HG03432 (cell line): ENCODE results near the gene PPP5C.

Experiments
- ATAC-seq: cut with Tn5 transposase; IDR thresholded peaks from one replicate; pipeline ENCODE4 v1.9.1; 2021; ENCODE audit warnings: mild to moderate bottlenecking, moderate library complexity; ENCODE audit not compliant: unreplicated experiment

PPP5C gene

DNA sequence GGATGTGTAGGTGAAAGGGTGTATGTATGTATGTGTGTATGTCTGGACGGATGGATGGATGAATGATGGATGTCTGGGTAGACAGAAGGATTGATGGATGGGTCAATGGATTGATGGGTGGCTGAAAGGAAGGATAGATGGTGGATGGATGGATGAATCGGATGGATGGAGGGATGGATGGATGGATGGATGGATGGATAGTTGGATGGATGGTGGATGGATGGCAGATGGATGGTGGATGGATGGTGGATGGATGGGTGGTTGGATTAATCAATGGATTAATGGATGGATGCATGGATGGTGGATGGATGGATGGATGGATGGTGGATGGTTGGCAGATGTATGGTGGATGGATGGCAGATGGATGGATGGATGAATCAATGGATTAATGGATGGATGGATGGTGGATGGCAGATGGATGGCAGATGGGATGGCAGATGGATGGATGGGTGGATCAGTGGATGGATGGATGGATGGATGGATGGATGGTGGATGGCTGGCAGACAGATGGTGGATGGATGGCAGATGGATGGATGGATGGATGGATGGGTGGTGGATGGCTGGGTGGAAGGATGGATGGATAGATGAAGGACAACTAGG, 16.5 kb upstream of the PPP5C start:
- ATAC-seq: no peak

DNA sequence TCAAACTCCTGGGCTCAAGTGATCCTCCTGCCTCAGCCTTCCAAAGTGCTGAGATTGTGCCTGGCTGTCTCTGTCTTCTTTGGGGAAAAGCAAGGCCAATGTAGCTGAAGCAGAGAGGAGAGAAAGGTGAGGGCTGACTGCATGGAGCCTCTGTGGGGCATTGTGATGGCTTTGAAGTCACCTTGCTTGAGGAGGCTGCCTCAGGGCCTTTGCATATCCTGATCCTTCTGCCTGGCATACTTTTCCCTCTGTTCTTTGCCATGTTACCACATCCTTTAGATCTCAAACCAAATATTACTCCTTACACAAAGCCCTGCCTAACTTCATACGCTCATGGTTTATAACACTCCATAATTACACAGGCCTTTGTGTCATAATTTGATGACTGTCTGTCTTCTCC, 9.4 kb upstream of the PPP5C start:
- ATAC-seq: no peak

DNA sequence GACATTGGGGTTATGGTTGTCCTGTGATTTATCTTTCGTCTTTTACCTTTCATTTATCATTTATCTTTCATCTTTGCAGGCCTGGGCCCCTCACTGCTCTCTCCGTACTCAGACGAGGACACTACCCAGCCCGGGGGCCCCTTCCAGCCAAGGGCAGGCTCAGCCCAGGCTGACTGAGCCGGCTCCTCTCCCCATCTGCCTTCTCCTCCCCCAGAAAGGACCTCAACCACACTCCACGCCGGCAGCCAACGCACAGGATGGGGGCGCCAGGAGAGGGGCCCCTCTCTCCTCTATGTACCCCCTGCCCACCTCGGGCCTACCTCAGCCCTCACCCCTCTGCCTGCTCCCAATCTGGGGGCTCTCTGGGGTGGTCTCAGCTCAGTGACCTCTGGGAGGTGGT, 7.4 kb upstream of the PPP5C start:
- no peak for ATAC-seq

DNA sequence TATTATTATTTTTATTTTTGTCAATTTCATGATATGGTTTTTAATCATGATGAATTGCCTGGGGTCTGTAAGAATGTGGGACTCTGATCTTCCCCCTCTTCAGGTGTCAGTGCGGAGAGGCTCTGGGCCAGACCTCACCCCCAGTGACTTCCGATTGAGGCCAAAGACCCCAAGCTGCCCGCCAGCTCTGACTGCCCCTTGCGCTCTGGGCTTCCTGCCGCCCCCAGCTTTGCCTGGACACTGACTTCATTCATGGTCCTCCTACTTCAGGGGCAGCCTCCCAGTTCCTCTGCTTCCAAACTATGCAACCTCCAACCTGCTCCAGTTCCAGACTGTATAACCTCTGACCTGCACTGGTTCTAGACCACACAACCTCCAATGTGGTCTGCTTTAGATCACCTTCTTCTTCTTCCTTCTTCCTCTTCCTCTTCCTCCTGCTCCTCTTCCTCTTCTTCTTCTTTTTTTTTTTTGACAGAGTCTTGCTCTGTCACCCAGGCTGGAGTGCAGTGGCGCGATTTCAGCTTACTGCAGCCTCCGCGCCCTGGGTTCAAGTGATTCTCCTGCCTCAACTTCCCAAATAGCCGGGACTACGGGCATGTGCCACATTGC, 6.7 kb upstream of the PPP5C start:
- ATAC-seq: no peak

DNA sequence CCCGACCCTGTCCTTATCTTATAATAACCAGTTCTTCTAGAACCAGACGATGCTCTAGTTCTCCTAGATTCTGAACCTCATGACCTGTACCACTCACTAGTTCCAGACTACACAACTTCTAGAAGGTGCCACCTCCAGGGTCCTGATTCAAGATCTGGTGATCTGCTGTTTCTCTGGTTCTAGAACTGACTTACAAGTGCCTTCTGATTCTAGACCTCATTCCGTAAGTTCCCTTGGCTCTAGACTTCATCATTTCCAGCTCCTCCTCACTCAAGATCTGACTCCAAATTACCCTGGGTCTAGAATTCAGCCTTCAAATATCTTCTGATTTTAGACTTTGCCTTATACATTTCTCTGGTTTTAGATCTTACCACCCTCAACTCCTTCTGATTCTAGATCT, 5.0 kb upstream of the PPP5C start:
- no peak for ATAC-seq

DNA sequence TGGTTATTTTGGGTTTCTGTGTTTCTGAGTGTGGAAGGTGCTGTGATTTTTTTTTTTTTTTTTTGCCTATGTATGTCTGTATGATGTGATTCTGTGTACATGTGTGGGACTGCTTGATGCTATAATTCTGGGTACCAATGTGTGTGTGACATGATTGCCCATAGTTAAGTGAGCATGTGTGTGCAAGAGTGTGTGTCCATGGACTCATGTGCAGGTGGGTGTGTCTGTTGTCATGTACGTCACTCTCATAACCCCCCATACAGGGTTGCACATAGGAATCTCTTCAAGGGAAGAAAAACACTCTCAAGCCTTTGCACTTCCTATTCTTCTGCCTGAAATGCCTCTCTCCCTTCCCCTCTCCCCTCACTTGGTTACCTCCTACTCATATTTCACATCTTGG, 2.5 kb upstream of the PPP5C start:
- no peak for ATAC-seq

DNA sequence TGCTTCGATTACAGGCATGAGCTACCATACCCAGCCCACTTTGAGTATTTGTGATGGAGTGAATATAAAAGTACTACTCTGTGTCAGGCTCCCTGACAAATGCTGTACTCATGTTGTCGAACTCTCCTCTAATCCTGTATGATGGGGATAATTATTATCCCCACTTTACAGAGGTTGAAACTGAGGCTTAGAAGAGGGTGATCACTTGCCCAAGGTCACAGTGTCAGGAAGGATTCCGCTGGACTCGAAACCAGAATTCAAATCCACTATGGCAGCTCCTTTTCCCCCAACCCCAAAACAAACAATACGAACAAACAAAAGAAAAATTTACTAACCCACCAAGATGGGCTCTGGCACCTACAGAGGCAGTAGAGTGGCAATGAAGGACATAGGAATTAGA, 1.7 kb upstream of the PPP5C start:
- no peak for ATAC-seq

DNA sequence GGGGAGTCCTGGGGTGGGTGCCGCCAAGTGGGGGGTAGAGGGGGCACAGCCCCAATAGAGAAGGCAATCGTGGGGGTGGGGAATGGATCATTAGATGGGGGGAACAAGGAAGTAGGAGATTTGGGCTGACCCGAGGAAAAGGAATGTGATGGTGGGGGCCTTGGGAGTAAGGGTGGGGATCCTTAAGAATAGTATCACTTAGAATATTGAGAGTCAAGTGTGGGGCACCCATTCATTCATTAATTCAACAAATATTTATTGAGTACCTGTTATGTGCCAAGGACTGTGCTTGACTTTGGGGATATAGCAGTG, 641 bp downstream of the PPP5C start:
- ATAC-seq: no peak

DNA sequence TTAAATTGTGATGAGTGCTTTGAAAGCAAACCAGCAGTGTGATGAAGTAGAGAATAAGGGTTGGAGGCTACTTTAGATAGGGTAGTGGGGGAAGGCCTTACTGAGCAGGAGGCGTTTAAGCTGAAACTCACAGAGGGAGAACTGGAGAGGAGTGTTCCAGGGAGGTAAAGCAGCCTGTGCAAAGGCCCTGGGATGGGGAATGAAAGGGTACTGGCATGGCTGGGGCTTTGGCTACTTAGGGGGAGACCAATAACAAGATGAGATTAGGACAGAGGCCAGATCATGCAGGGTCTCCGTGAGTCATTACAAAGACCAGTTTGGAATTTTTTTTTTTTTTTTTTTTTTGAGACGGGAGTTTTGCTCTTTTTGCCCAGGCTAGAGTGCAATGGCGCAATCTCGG, 1.1 kb downstream of the PPP5C start:
- ATAC-seq: no peak

DNA sequence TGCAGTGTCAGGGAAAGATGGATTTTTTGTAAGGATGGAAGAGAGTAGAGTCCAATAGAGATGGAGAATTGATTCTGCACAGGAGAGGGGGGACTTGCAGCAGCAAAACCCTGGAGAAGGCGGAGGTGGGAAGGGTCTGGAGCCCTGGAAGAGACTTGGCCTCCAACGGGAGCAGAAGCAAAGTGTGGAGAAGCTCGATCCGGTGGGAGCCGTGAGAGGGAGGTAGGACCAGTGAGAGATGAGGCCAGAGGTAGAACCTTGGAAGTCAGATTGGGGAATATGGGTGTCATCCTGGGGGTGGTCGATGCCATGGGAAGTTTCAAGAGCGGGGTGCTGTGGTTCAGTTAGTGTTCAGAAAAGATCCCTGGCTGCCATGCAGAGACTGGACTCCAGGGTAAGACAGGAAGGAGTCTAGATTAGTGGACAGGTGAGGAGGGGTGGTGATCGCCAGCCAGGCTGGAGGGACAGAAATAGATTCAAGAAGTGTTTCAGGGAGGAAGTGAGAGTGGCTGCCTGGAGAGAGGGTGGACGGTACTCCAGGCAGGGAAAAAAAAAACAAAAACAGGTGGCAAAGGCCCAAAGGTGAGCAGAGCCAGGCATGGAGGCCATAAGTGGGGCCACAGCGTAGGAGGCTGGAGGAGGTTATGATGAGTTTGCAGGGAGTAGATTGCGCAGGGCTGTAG, 2.6 kb downstream of the PPP5C start:
- ATAC-seq: no peak

DNA sequence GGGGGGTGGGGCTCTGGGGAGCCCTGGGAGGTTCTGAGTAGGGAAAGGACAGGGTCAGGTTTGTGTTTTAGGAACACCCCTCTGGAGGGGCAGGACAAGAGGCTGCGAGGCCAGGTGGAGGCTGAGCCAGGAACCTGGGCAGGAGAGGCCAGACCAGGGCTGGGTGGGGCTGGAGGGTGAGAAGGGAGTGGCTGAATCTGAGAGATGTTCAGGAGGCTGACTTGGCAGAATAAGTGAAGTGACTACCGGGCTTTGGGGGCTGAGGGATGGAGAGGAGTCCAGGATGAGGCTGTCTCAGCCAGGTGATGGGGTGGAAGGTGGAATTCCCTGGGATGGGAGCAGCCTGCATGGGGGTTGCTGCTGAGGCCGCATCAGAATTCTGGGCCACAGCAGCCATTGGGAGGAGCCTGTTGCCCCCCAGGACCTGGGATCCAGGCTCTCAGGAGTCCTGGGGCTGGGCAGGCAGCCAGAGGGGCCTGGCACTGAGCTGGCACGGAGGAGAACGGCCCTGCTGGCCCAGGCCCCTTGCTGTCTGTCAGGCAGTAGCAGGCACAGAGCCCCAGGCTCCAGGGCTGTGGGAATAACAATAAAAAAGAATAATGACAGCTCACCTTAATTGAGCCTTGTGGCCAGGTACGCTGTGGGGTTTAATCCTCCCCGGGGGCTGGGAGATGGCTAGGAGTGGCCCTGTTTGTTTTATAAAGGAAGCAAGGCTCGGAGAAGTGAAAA, 3.3 kb downstream of the PPP5C start:
- ATAC-seq: no peak

DNA sequence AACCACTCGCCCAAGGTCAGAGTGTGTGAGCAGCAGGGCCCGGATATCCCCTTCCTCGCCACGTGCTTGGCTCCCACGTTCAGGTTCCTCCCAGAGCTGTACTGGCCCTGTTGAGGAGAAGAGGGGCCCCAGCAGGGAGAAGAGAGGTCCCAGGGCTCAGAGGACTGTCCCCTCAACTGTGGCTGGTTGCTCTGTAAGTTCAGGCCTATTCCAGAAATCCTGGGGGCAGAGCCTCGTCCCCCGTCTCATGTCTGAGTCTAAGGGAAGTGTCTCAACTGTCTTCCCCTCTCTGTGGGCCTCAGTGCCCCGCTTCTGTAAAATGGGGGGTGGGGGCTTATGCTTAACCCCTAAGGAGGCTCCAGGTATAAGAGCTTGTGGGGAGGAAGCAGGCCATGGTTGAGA, 3.9 kb downstream of the PPP5C start:
- ATAC-seq: no peak

DNA sequence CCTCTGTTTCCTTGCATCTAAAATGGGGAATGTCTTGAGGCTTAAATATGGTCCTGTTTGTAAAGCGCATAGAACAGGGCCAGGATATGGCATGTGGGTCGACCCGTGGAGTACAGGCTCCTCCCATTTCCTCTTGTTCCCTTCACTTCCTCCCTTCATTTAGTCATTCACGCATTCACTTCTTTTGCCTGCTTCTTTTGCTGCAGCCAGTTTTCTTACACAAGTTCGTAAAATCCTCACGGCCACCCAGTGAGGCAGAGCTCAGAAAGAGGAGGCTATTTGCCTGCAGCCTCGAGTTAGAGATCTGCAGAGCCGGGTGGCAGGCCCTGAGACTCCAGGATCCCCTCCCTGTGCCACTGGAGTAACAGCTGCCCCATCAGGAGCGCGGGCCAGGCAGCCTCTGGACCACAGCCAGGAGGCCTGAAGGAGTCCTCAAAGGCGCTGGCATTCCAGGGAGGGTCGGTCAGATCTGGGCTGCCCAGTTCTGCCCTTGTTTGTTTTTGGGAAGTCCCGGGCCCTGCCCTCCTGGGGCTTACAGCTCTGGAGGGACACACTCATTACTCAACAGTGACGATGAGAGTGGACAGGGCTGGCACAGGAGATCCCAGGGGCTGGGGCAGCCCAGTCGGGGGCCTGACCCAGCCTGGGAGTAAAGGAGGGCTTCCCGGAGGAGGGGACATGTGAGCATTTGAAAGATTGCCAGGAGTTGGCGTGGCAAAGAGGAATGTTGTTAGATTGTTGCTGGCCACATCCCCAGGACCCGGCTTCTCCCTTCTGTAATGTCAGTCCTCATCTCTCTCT, 4.6 kb downstream of the PPP5C start:
- no peak for ATAC-seq

DNA sequence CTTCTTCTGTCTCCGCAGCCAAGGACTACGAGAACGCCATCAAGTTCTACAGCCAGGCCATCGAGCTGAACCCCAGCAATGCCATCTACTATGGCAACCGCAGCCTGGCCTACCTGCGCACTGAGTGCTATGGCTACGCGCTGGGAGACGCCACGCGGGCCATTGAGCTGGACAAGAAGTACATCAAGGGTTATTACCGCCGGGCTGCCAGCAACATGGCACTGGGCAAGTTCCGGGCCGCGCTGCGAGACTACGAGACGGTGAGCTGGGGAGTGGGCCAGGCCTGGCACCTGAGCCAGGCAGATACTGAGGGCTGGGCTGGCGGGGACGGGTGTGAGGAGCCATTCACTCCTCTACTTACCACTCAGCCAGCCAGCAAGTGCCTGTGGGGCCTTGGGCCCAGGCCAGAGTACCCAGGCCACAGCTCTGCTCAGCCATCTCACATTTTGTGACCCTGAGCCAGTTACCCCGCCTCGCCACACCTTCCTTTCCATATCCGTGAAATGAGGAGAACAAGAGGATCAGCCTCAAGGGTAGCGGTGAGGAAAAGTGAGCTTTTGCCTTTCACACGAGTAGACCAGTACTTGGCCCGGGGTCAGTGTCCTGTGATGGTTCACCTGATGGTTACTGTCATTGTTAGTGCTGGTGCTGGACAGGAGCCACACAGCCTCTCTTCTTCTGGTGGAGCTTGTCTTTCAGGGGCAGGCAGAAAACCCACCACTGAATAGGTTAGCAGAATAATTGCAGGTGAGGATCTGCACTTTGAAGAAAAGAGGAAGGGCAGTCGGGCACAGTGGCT, 7.0 kb downstream of the PPP5C start:
- ATAC-seq: no peak

DNA sequence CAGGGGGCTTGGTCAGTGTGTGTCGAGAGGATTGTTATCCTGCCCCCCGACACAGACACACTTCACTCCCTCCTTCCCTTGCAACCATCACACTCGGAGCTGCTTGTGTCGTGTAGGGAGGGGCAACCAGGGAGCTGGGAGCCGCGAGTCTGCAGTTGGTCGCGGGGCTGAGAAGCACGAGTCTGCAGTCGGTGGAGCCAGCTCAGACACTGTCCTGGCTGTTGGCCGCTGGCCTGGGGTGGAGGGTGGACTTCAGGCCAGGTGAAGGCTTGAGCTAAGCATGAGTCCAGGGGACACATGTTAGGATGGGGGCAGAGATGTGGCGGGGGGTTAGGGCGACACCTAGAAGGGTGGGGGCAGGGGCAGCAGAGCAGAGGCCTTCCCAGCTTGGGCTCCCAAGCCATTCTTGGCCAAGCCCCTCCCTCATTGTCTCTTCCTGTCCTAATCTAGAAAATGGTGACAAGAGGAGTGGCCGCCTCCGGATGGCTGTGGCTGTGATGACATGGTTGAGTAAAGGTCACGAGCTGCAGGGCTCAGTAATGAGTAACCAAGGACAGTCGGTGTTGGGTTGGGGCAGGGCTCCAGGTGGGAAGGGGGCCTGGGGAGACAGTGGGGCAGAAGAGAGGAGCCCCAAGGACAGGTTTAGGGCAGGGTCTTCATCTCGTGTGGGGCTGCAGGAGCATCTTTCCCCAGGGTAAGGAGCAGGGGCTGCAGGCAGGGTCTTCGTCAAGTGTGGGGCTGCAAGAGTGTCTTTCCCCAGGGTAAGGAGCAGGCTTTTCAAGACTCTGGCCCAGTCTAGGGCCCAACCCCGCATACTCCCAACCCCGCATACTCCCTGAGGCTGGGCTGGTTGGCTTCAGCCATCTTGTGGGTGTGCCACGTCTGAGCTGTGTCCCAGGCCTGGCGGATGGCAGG, 8.6 kb downstream of the PPP5C start:
- ATAC-seq: no peak

DNA sequence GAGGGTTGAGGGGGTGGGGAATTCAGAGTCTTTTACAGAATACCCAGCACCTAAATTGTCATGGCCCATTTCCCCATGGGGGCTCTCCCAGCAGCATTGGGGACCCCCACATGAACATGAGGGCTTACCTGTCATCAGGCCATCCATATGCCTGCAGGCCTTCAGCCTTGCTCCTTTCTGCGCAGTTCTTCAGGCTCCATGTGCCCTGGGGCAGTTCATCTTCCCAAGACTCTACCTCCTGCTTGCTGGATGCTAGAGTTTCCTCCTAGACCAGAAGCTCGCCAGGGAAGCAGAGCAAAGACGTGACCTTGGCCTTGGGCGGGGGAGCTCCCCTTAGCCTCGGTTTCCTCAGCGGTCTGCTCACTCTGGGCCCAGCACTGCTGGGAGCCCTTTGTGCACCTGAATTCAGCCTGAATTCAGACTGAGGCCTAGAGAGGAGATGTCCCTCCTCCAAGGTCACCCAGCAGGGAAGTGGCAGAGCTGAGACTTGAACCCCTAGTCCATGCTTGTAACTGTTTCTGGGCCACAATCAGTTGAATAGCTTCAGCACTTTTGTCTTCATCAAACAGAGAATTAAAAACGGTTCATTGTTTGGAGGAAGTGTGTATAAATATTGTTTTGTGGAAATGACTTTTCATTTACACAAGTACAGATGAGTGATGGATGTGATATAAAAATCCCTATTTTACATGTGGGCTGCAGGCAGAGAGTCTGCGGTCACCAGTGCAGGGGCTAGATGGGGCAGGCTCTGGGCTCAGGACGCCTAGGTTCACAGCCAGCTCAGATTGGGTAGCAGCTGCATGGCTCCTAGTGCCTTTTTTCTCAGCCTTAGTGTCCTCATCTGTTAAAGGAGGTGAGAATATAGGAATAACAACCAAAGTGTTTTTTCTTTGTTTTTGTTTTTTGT, 9.5 kb downstream of the PPP5C start:
- ATAC-seq: no peak

DNA sequence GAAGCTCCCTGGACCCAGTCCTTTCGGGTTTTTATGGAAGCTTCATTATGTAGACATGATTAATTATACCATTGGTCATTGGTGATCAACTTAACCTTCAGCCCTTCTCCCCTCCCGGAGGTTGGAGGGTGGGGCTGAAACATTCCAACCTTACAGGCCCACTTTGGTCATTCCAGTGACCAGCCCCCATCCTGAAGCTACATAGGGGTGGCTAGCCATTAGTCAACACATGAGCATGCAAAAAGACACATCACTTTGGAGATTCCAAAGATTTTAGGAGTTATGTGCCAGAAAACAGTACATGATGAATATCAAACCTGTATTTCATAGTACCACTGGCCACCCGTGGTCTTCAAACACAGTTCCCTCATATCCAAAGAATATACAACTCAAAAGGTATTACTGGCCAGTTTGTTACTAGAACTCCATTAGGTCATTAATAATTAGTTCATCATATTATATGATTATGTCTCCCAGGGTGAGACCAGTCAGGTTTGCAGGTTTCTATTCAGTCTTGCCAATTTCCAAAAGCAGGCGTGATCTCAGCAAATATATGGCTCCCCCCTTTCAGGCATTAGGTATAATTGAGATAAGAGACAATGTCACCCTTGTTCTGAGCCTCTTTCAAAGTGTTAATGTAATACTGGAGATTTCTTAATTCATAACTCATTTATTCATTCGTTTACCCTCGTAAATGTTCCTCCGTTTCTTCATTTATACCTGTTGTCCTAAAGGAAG, 11.1 kb downstream of the PPP5C start:
- no peak for ATAC-seq

DNA sequence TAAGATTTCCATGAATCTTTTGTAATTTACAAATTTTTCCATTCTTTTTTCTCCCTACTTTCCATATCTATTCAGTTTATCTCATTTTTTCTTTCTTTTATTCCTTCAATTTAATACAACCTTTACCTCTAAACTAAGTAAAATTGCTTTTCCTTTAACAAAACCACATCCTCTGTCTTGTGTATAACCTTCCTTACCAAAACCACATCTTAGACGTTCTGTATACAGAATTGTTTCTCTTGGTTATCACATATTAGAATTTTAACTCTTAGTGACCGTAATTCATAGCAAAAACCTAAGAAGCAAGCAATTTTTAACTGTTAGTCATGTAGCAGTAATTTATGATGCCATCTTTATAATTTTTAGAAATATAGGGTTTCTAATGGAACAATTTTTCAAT, 15.0 kb downstream of the PPP5C start:
- ATAC-seq: no peak
